Measurements from ENCODE around the gene DSG3. TPM values are rescaled to one million over a fixed set of nuclear protein-coding genes. Genes with fewer than 3 reads are reported as not detected.

The DSG3 gene
- total RNA-seq (2014; rRNA removed): not detected in 2 replicates
- not detected for polyA plus RNA-seq (2012)

GRCh38 chr18:31447530-31448191, at the start of gene DSG3:
DSG3 (plus strand) TSS chr18:31447741; CDS start chr18:31447878, 137 bp downstream.
- DNase-seq (ENCODE audit: low read depth): no peak

GRCh38 chr18:31398191-31398590, 49.4 kb upstream of the DSG3 start:
- no peak for DNase-seq (ENCODE audit: low read depth)

- no peak for DNase-seq (ENCODE audit: low read depth)
These were observed 48.1 kb upstream of the DSG3 start for GRCh38 chr18:31399306-31400032.

- DNase-seq (ENCODE audit: low read depth): no peak
These were observed 46.1 kb upstream of the DSG3 start for GRCh38 chr18:31401156-31402025.

GRCh38 chr18:31402026-31402373, 45.5 kb upstream of the DSG3 start:
- DNase-seq (ENCODE audit: low read depth): no peak

- DNase-seq (ENCODE audit: low read depth): no peak
These were observed 44.1 kb upstream of the DSG3 start for GRCh38 chr18:31403409-31403808.

GRCh38 chr18:31407649-31408048, 39.9 kb upstream of the DSG3 start:
- no peak for DNase-seq (ENCODE audit: low read depth)

- DNase-seq (ENCODE audit: low read depth): no peak
These were observed 38.3 kb upstream of the DSG3 start for GRCh38 chr18:31409276-31409675.

GRCh38 chr18:31410716-31411483, 36.6 kb upstream of the DSG3 start:
- DNase-seq (ENCODE audit: low read depth): no peak

GRCh38 chr18:31413137-31413536, 34.4 kb upstream of the DSG3 start:
- DNase-seq (ENCODE audit: low read depth): no peak

- no peak for DNase-seq (ENCODE audit: low read depth)
These were observed 29.7 kb upstream of the DSG3 start for GRCh38 chr18:31417850-31418249.

GRCh38 chr18:31419457-31419932, 28.0 kb upstream of the DSG3 start:
- no peak for DNase-seq (ENCODE audit: low read depth)

GRCh38 chr18:31420032-31420431, 27.5 kb upstream of the DSG3 start:
- DNase-seq (ENCODE audit: low read depth): no peak

- DNase-seq (ENCODE audit: low read depth): no peak
These were observed 27.0 kb upstream of the DSG3 start for GRCh38 chr18:31420524-31420923.

- DNase-seq (ENCODE audit: low read depth): no peak
These were observed 23.1 kb upstream of the DSG3 start for GRCh38 chr18:31424383-31424988.

GRCh38 chr18:31426021-31426420, 21.5 kb upstream of the DSG3 start:
- no peak for DNase-seq (ENCODE audit: low read depth)

GRCh38 chr18:31426871-31427406, 20.6 kb upstream of the DSG3 start:
- no peak for DNase-seq (ENCODE audit: low read depth)

- no peak for DNase-seq (ENCODE audit: low read depth)
These were observed 19.3 kb upstream of the DSG3 start for GRCh38 chr18:31428211-31428610.

- DNase-seq (ENCODE audit: low read depth): no peak
These were observed 17.9 kb upstream of the DSG3 start for GRCh38 chr18:31429623-31430022.

- DNase-seq (ENCODE audit: low read depth): no peak
These were observed 17.5 kb upstream of the DSG3 start for GRCh38 chr18:31430072-31430471.

GRCh38 chr18:31430554-31430953, 17.0 kb upstream of the DSG3 start:
- no peak for DNase-seq (ENCODE audit: low read depth)

Measured in LHCN-M2 (cell line).